Dermis blood vessel endothelial cell (primary cell): Measurements from ENCODE around the gene RAB40B. TPM values are rescaled to one million over a fixed set of nuclear protein-coding genes. Genes with fewer than 3 reads are reported as not detected.

ENCODE experiments used
- DNase-seq: peaks from one replicate; pipeline ENCODE4 v3.0.0; 2010
- total RNA-seq: library from RNA; depleted of rRNA; stranded (reverse); fragments of >200 nt; gene quantifications from 2 replicates; pipeline ENCODE4 v1.2.3, GENCODE V29; 2014

RAB40B gene
- total RNA-seq, 1 donor from 2014 or later = 5.8 TPM

DNA sequence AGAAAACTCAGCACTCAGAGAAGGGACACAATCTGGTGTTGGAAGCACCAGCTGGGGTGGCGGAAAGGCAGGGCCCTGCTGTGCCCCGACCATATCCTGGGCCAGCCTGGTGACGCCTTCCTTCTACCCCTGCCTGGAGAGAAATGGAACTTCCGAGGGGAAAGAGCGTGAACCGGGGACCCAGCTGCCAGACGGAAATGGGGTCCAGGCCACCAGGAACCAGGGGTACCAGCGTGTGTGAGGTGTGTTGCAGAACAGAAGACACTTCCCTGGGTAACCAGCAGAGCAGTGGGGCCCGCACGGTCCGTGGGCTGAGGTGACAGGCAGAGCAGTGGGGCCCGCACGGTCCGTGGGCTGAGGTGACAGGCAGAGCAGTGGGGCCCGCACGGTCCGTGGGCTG is 6.8 kb downstream of the RAB40B start:
- no peak for DNase-seq

DNA sequence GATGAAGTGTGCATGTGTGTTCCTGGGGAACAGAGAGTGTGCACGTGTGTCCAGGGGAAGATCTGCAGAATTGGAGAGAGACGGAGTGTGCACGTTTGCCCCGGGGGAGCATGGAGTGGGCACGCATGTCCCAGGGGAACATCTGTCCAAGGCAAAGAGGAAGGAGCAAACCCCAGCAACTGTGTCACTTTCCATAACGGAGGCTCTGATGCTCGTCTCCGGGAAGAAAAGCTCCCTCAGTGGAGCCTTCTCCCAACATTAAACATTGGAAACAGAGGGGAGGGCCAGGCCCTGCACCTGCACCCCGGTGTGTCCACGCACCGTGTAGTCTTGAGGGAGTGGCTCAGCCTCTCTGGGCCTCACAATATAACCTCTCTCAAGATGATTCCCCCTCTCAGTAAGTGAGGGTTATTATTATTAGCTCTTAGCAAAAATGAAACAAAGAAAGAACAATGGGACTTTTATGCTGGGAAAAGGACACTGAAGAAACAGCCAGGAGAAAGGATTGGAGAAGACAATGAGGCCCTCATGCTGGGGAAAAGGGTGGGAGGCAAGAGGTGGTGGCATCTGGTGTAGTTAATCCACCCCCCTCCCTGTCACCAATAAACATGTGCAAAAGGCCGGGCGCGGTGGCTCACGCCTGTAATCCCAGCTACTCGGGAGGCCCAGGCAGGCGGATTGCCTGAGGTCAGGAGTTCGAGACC is 7.6 kb downstream of the RAB40B start:
- DNase-seq = no peak

DNA sequence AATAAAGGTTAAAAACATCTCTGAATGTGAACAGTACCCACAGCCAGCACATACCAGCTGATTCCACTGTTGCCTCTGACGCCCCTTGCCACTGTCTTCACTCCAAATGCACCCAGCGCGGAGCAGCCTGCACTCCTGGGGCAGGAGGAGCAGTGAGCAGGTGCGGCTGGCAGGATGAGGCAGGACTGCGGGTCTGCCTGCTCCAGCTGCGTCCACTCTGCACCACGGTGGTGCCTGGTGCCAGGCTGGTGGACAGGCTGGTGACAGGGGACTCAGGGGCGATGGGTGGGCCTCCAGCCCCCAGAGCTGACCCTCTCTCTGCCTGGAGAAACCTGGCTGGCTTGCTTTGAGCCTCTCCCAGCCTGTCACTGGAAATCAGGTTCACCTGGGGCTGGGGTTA is 9.4 kb downstream of the RAB40B start:
- DNase-seq = no peak

DNA sequence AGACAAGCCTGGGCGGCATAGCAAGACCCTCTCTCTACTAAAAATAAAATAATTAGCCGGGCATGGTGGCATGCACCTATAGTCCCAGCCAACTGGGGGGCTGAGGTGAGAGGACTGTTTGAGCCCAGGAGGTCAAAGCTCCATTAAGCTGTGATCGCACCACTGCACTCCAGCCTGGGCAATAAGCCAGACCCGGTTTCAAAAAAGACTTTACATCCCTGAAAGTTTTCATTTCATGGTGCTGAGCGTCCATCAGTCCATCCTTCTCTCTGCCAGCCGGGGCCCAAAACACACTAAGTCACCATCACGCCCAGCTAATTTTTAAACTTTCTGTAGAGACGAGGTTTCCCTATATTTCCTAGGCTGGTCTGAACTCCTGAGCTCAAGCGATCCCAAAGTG is 10.6 kb downstream of the RAB40B start:
- DNase-seq = no peak

DNA sequence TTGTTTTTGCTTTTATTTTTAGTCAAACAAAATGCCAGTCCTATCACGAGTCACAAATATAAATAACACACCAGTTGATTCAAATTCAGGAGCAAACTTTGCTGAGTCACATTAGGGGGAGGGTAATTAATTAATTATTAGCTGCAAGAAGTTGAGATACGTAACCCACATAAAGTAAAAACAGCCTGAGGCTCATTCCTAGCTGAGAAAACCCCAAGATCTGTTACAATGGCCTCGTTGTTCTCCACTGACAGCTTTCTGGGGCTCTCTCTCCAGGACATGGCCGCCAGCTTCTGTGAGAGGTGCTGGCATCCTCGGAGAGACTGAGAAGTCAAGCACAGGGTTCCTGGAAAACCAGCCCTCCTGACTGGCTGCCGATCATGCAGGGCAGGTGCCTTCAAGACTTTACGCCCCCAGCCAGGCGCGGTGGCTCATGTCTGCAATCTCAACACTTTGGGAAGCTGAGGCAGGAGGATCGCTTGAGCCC is 11.1 kb downstream of the RAB40B start:
- DNase-seq = no peak

DNA sequence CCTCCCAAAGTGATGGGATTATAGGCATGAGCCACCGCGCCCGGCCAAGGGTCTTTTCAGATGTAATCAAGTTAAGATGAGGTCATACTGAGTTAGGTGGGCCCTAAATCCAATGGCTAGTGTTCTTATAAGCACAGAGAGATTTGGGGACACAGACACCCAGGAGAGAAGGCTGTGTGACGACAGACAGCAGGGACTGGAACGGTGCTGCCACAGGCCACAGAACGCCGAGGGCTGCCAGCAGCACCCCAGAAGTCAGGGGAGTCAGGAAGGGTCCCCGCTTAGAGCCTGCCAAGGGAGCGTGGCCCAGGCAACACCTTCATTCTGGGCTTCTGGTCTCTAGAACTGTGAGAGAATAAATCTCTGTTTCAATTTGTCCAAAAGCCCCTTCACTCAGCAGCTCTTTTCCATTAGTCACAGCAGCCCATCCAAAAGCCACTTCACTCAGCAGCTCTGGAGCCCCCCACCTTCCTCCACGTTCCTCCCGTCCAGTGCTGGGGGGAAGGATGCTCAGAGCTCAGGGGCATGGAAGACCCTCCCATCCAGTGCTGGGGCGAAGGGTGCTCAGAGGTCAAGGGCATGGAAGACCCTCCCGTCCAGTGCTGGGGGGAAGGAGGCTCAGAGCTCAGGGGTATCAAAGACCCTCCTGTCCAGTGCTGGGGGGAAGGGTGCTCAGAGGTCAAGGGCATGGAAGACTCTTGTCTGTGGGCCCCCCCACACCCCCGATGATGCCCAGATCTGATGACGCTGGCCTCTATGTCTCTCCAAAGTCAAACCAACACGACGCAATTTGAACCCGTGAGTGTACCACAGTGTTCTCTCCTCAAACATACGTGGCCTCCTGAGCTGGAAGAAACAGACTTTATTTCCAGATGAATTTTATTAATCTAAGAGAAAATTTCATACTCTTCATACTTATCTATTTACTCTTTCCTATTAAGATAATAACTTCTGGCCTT is 11.9 kb downstream of the RAB40B start:
- no peak for DNase-seq

DNA sequence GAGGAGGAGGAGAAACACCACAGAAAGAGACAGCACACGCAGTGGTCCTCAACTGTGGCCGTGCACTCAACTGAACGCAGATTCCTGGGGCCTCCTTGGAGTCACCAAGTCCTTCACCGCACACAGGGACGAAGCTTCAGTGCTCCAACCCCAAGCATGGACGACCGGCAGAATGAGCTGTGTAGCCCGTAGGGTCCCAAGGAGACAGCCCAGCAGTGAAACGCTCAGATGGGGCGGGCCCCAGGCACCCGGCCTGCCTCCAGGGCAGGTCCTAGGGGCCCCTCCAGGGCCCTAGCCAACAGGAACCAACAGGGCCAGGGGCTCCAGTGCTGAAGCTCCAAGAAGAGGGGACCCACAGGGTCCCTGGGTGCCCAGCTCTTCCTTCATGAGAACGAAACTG is 13.2 kb downstream of the RAB40B start:
- no peak for DNase-seq

DNA sequence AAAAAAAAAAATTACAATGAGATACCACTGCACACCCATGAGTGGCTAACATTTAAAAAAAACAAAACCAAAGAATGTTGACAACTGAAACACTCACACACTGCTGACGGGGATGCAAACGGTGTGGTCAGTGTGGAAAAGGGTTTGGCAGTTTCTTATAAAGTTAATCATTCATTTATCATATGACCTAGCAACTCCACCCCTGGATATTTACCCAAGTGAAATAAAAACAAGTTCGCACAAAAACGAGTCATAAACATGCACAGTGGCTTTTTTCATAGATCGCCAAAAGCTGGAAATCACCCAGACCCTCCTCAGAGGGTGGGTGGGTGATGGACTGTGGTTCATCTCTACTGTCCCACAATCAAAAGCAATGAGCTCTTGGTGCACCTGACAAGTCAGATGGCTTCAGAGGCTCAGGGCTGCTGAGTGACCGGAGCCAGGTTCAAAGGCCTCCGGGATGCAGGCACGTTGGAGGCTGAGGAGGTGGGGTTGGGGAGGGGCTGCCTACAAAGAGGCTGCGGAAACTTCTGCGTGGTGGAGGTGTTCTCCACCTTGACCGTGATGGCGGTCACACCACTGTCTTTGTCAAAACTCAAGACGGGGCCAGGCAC is 14.2 kb downstream of the RAB40B start:
- DNase-seq = no peak

DNA sequence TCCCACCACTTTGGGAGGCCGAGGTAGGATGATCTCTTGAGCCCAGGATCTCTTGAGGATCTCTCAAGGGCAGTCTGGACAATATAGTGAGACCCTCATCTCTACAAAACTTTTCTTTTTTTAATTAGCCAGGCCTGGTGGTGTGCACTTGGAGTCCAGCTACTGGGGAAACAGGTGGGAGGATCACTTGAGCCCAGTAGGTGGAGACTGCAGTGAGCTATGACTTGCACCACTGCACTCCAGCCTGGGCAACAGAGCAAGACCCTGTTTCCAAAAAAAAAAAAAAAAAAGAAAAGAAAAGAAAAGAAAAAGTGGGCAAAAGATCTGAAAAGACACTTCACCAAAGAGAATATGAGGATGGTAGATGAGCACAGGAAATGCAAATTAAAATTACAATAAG is 15.0 kb downstream of the RAB40B start:
- no peak for DNase-seq

DNA sequence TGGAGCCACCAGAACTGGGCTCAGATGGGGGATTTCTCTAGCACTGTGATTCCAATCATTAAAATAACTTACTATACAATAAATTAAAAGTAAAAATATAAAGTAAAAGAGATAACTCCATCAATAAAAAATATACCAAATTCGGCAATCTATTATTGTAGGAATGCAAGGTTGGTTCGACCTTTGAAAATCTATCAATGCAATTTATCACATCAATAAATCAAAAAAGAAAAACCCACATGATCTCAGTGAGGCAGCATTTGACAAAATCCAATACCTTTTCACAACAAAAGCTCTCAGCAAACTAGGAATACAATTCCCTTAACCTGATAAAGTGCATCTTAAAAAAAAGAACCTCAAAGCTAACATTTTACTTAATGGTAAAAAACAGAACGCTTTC is 17.0 kb downstream of the RAB40B start:
- no peak for DNase-seq

DNA sequence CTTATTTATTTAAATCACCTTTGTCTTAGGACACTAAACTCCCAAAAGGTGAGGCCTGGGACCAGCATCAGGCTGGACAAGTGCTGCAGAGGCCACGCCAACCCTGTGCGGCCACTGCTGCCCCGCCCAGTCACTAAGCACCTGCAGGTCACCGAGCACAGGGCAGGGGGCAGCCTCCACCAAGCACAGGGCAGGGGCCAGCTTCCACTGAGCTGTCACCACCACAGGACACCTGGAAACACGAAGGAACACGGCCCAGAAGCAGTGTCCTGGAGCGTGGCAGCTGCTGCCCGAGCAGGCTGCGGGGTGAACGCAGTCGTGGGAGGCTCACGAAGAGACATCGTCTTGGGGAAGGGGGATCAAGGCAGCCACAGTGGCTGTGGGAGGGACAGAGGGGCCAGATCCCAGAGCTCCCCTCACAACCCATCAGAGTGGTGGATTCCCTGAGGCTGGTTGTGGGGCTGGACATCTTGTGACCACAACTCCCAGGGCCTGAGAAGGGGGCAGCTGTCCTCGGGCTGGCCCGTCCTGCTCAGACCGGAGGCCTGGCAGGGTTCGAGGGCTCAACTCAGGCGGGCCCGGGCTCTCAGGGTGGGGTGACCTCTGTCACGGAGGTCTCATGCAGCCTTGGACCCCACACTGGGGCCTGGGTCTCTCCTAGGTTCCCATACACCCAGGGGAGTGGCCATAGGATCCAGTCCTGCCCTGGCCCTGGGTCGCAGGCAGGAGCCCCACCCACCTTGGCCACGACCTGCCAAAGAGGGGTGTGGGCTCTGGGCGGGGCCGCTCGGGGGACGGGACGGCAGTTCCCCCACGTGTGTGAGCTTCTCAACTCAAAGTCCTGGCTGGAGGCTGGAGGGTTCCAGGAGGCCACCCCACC is 18.7 kb downstream of the RAB40B start:
- no peak for DNase-seq

DNA sequence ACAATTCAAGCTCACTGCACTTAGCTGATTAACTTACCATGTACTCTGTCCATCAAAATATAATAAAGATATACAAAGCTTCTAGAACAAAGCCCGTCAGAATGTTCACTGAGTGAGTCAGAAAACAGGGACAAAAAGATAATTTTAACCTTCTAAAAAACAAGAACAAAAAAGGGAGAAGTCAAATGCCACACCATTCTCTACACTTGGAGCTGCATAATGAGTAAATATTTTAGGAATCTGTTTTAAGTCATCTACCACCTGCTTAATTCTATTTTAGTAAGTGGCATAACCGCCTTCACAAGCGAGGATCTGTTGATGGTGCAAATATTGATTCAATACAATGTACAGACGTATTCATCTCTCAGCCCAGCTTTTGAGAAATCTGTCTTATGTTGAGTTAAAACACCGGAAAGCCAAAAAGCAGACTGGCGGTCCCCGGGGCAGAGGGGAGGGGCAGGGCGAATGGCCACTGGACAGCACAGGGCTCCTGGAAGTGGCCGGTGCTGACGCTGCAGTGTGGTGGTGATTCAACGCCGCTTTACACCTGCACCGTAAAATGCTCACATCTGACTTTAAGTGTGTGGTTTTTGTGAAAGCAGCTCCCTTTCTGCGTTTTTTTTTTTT is 20.1 kb downstream of the RAB40B start:
- no peak for DNase-seq

DNA sequence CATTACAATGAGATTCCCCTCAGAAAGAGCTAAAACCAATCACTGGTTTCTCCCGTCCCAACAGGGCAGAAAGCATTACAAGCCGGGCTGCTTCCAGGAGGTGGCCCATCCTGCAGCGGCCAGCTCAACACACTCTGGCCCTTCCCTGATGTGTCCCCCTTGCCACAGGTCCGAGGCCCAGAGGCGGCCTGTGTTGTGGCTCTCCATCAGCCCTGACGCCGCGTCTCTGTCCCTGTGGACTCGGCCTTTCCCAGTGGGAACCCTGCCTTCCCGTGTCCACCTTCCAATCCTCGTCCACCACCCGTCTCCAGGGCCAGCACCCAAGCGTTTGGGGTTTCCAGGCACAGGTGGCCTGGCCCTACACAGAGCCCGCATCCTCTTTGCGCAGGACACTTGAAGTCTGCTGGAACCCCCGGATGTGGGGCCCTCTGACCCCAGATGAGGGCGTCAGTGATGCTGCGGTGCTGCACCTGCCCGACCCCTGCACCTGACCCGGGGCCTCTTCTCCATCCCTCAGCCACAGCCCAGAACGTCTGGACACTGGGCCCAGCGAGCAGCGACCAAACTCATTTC is 21.1 kb downstream of the RAB40B start:
- DNase-seq = no peak

DNA sequence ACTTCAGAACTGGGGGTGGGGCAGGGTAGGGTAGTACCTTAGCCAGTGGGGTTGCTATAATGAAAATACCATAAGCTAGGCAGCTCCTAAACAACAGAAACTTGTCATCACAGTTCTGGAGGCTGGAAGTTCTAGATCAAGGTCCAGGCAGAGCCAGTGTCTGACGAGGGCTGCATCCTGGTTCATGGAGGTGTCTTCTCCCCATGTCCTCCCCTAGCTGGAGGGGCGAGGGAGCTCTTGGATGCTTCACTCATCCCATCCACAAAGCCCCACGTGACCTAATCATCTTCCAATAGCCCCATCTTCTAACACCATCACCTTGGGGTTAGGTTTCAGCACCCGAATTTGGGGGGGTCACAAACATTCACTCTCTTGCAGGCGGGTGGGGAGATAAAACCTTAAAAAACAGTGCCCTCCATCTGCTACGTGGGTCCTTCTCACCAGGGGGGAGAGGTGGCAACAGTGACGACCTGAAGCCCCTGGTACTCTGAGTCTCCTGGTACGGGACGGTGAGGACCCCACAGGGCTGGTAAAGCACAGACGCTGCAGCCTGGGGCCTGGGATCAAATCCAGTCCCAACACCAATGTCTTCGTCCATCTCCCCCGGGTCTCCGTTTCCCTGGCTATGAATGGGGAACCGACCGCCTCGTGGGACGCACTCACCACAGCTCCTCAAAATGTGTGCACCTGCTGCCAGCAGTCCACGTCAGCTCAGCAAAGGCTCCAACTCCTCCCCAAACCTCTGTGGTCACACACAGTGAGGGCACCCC is 22.8 kb downstream of the RAB40B start:
- DNase-seq = no peak

DNA sequence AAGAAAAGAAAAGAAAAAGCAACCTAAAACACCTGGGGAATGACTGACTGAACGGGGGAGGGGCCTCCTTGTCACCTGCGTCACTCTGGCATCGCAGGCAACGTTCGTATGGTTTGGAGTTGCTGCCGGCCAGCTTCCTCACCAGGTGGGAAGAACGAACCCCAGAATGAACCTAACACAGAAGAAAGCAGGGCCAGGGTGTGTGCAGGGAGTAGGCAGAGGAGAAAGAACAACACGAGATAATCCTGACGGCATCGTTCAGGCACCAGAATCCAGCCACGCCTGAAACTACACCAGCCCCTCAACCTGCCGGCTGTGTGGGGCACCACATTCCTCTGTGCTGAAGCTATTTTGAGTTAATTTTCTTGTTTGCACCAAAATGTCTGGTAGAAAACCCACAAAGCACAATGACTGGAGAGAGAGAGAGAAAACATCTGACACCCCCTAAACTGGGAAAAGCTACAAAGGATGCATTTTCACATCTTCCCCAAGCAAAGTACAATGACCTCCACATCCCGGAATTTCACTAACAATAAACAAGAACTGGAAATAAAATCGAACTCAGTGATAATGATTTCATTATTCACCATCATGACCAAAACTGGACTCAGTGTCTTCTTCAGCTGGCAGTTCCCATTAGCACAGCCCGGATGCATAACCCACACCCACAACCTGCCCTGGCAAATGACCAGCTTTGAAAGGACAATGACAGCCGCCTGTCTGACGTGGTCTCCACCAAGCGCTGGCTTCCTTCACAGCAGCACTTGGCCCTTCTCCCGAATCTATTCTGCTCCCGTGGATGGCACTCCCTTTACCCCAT is 23.6 kb downstream of the RAB40B start:
- peak; percentile 16 for DNase-seq

DNA sequence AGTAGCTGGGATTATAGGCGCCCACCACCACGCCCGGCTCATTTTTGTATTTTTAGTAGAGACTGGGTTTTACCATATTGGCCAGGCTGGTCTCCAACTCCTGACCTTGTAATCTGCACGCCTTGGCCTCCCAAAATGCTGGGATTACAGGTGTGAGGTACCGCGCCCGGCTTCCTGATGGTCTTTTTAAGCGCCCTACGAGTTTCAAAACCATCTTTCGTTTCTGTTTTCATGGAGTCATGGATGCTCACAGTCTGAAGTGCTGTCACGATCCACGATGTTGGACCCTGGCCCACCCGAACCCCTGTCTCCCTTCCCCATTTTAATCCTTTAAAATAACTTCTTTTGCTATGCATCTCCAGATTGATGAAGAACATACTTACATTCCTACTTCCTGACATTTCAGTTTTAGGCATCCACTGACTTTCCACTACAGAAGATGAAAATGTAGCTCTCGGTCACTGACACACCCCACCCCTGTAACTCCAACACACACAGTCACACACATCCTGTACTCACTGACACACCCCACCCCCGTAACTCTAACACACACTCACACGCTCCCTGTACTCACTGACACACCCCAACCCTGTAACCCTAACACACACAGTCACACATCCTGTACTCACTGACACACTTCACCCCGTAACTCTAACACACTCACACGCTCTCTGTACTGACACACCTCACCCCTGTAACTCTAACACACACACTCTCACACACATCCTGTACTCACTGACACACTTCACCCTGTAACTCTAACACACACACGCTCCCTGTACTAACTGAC is 27.6 kb downstream of the RAB40B start:
- DNase-seq = no peak

DNA sequence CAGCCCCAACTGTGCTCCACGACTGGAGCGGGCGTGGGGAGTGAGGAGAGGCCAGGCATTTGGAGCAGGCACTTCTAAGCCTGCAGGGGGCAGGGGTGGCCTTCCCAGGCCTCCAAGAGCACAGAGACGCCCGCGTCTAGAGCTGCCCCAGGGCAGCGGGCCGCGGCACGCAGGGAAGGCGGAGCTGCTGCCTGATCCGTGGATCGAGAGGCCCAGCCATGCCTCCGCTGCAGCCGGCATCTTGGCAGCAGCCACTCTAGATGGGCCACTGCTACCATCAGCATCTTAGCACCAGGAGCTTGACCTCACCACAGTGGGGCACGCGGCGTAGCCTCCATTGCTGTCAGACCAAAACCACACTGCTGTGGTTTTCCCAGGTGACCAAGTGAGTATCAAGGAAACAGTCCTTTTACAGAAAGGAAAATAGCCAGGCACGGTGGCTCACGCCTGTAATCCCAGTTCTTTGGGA is 29.8 kb downstream of the RAB40B start:
- DNase-seq = peak; percentile 76

DNA sequence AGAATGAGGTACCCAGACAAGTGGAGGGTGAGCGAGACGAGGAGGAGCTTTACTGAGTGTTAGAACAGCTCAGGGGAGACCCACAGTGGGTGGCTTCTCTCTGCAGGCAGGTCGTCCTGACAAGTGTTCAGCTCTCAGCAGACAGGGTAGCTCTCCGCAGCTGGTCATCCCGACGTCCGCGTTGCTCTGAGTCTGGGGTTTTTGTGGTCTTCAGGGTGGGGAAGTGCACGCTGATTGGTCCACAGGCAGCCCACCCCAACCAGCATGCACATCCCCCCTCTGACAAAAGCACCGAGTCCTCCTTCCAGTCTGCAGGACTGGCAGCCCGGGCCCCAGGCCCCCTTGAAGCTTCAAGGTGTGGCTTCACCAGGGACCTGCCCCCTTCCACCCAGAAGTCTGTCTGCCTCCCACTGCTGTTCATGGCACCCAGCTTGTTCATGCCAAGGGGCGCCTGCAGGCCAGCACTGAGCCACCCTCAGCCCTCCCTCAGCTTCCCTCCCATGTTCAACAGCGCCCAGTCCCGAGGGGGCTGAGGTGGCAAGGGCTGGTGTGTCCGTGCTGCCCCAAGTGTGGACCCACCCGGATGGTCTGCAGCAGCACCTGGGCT is 30.4 kb downstream of the RAB40B start:
- DNase-seq = no peak

DNA sequence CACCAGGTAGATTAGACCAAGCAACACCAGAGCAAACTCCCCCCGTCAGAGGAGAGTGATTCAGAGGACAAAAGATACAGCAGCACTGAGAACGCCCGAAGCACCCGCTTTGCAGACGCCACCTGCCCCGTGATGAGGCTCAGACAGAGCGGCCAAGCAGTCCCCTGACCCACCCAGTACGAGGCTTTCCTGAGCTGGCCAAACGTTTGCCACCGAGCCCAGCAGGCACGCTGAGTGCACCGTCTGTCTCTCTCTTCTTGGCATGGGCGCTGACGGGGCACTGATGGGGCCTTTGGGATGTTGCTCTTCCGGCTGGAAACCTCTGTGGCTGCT is 30.9 kb downstream of the RAB40B start:
- DNase-seq = no peak
